Sigmoid colon (tissue), 4 donors: ENCODE data around the gene ADORA1.

Experiments used
- CTCF ChIP-seq, 4 experiments: fragments of 450-650 bp in 3 of 4; fragments of 200-600 bp in 1 of 4; IDR thresholded peaks; one replicate each; pipeline ENCODE4 v1.5.1; 2016 to 2019; ENCODE audit warnings: antibody characterized with exemption in 4 of 4, mild to moderate bottlenecking in 3 of 4, moderate library complexity in 2 of 4
- EP300 ChIP-seq, 4 donors: sonication (generic); formaldehyde crosslinking; IDR thresholded peaks; one replicate each; pipeline ENCODE4 v1.6.1; 2017; ENCODE audit warnings: antibody characterized with exemption in 4 of 4
- POLR2AphosphoS5 ChIP-seq, 4 donors: sonication (generic); formaldehyde crosslinking; IDR thresholded peaks; one replicate each; pipeline ENCODE4 v1.6.1; 2017; ENCODE audit warnings: antibody characterized with exemption in 4 of 4

DNA sequence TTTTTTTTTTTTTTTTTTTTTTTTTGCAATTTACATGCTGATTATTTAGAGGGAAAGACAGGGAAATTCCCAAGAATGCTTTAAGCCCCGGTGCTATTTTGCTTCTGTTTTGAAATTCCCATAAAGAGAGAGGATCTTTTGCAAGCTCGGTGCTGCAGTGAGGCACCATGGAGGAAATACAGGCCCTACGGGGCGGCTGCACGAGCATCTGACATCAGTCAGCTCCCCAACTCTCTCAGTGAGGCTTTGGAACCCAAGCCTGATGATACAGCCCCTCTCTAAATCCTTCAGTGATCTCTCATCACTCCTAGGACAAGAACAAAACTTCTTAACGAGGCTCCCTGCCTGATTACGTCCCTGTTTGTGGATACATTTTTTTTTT lies 59.8 kb downstream of the ADORA1 start:
- TF ChIP-seq CTCF (IDR thresholded peaks at IDR 0.05) (no peak), POLR2AphosphoS5 (IDR thresholded peaks at IDR 0.05) (no peak), EP300 (IDR thresholded peaks at IDR 0.05) (no peak)
